ENCODE results near the gene BOD1. TPM values are rescaled to one million over a fixed set of nuclear protein-coding genes. Genes with fewer than 3 reads are reported as not detected.

The BOD1 gene
- polyA plus RNA-seq, 2 of the 4 experiments (the other 2 are of a cell fraction), result 59.1 to 102 TPM

DNA sequence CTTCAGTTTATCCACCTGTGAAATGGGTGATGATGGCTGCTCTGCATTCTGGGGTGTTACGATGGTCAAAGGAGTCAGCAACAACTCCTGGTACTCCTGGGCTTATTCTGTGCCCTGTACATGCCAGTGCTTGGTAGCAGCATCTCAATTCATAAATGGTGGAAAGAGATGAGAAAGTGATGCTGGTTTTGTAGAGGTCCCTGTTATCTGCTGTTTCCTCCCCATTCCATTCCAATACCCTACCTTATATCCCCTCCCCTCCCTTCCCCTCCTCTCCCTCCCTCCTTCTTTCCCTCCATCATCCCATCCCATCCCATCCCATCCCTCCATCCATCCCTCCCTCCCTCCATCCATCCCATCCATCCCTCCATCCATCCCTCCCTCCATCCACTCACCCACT lies 19.1 kb downstream of the BOD1 start:
- Histone ChIP-seq H3K9me3 (peaks cover 23% of the 10 kb centered on the region), H3K4me1 (no peaks in the 10 kb centered on the region), H3K4me3 (no peak overlapping the region), H3K4me2 (no peak overlapping the region), H3K27ac (no peak overlapping the region)
- no peak for TF ChIP-seq RCOR1 (IDR thresholded peaks at IDR 0.05; ENCODE audit: low read depth, low read length)
- WGBS (ENCODE audit: missing lambda C conversion rate), result 95% methylated on average over 1 of the region's 1 CpG
- POLR2A ChIA-PET, result no interaction called here
- FAIRE-seq (no peak), DNase-seq (ENCODE audit: low read depth in 1 of 2, low spot score in 1 of 2) (no peak), ATAC-seq (no peak)
- CTCF ChIA-PET, result interaction anchor here (1.3 to 1.7 kb wide), 2 partner anchors 9 to 303 kb away, joined by 5 read pairs; no protein-coding TSS in a partner anchor

DNA sequence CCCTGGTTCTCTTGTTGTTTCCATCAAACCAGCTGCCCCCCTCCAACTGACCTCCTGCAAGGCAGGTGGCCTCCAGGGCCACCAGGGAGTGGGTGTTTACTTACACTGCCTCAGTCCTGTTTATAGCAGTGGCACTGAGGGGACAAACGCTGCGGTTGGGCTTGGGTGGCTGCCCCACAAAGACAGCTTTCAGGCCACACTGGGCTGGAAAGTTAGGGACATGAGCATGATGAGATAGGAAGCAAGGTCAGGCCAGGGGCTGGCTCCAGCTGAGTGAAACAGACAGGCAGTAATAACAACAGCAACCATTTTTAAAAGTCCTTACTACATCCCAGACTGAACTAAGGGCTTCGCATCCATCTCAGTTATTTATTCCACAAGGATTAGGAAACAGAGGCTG lies 20.6 kb downstream of the BOD1 start:
- 74% methylated on average over 3 of the region's 3 CpGs for WGBS (ENCODE audit: missing lambda C conversion rate)
- DNase-seq (ENCODE audit: low read depth in 1 of 2, low spot score in 1 of 2) (no peak), ATAC-seq (no peak), FAIRE-seq (no peak)
- no peak for TF ChIP-seq POLR2AphosphoS2 (conservative IDR thresholded peaks at IDR 0.05; ENCODE audit: low read length)
- no peak for TF ChIP-seq TP53 (CRISPR knock-in tag; IDR thresholded peaks at IDR 0.05)
- TF ChIP-seq, protein P1, sequence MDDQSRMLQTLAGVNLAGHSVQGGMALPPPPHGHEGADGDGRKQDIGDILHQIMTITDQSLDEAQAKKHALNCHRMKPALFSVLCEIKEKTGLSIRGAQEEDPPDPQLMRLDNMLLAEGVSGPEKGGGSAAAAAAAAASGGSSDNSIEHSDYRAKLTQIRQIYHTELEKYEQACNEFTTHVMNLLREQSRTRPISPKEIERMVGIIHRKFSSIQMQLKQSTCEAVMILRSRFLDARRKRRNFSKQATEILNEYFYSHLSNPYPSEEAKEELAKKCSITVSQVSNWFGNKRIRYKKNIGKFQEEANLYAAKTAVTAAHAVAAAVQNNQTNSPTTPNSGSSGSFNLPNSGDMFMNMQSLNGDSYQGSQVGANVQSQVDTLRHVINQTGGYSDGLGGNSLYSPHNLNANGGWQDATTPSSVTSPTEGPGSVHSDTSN (IDR thresholded peaks at IDR 0.05), result no peak
- no peak for TF ChIP-seq HOXA7 (CRISPR knock-in tag; IDR thresholded peaks at IDR 0.05)
- no peak for TF ChIP-seq ZNF302 (CRISPR knock-in tag; IDR thresholded peaks at IDR 0.05)
- TF ChIP-seq CHD4 (IDR thresholded peaks at IDR 0.05; ENCODE audit: borderline replicate concordance), result no peak
- TF ChIP-seq RFX5 (IDR thresholded peaks at IDR 0.05), result no peak
- Histone ChIP-seq H3K27ac (no peak overlapping the region), H3K9me3 (peaks cover 37% of the 10 kb centered on the region), H3K4me2 (no peak overlapping the region), H3K4me1 (no peaks in the 10 kb centered on the region), H3K4me3 (no peak overlapping the region)
- ChIA-PET CTCF (interaction anchor here (1.3 to 1.7 kb wide), 2 partner anchors 16 to 301 kb away, joined by 3 to 5 read pairs; no protein-coding TSS in a partner anchor), POLR2A (no interaction called here)

DNA sequence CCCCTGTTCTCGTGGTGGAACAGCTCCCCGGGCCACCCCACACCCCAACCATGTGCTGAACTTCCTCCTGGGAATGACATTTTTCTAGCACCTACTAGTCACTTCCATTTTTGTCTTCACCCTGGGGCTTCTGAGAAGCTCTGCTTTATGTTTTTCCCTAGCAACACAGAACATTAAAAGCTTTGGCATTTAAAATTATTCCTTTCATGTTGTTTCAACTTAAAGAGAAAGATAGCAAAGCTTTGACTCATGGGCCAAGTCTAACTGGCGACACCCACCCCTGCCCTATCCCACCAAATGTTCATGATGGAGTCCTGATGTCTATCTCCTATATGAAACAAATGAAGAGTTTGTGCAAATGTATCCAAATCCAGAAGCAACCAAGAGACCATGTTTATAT lies 22.4 kb downstream of the BOD1 start:
- no peak overlapping the region for H3K4me2 ChIP-seq
- peaks cover 53% of the 10 kb centered on the region for H3K9me3 ChIP-seq
- WGBS (ENCODE audit: missing lambda C conversion rate), result 43% methylated on average over 3 of the region's 3 CpGs
- TF ChIP-seq, protein P2, sequence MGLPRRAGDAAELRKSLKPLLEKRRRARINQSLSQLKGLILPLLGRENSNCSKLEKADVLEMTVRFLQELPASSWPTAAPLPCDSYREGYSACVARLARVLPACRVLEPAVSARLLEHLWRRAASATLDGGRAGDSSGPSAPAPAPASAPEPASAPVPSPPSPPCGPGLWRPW (IDR thresholded peaks at IDR 0.05), result no peak
- TF ChIP-seq HOXB13 (CRISPR knock-in tag; IDR thresholded peaks at IDR 0.05; ENCODE audit: low read depth) (no peak), JUNB (IDR thresholded peaks at IDR 0.05) (no peak), KDM1A (IDR thresholded peaks at IDR 0.05; ENCODE audit: low read depth) (no peak), NFE2L2 (conservative IDR thresholded peaks at IDR 0.05; ENCODE audit: low read length) (no peak), NR3C1 (IDR thresholded peaks at IDR 0.05) (no peak), RFX5 (IDR thresholded peaks at IDR 0.05) (no peak), NPAS2 (CRISPR knock-in tag; IDR thresholded peaks at IDR 0.05; ENCODE audit: borderline replicate concordance) (no peak), ZSCAN20 (CRISPR knock-in tag; IDR thresholded peaks at IDR 0.05) (no peak), GATA3 (IDR thresholded peaks at IDR 0.05; ENCODE audit: borderline replicate concordance) (no peak)
- TF ChIP-seq, protein P3, sequence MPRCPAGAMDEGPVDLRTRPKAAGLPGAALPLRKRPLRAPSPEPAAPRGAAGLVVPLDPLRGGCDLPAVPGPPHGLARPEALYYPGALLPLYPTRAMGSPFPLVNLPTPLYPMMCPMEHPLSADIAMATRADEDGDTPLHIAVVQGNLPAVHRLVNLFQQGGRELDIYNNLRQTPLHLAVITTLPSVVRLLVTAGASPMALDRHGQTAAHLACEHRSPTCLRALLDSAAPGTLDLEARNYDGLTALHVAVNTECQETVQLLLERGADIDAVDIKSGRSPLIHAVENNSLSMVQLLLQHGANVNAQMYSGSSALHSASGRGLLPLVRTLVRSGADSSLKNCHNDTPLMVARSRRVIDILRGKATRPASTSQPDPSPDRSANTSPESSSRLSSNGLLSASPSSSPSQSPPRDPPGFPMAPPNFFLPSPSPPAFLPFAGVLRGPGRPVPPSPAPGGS (IDR thresholded peaks at IDR 0.05), result no peak
- TF ChIP-seq, protein P4, sequence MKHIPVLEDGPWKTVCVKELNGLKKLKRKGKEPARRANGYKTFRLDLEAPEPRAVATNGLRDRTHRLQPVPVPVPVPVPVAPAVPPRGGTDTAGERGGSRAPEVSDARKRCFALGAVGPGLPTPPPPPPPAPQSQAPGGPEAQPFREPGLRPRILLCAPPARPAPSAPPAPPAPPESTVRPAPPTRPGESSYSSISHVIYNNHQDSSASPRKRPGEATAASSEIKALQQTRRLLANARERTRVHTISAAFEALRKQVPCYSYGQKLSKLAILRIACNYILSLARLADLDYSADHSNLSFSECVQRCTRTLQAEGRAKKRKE (CRISPR knock-in tag; IDR thresholded peaks at IDR 0.05; ENCODE audit: low read depth), result no peak
- TF ChIP-seq, protein P1 (IDR thresholded peaks at IDR 0.05), result no peak
- TF ChIP-seq, protein P5, sequence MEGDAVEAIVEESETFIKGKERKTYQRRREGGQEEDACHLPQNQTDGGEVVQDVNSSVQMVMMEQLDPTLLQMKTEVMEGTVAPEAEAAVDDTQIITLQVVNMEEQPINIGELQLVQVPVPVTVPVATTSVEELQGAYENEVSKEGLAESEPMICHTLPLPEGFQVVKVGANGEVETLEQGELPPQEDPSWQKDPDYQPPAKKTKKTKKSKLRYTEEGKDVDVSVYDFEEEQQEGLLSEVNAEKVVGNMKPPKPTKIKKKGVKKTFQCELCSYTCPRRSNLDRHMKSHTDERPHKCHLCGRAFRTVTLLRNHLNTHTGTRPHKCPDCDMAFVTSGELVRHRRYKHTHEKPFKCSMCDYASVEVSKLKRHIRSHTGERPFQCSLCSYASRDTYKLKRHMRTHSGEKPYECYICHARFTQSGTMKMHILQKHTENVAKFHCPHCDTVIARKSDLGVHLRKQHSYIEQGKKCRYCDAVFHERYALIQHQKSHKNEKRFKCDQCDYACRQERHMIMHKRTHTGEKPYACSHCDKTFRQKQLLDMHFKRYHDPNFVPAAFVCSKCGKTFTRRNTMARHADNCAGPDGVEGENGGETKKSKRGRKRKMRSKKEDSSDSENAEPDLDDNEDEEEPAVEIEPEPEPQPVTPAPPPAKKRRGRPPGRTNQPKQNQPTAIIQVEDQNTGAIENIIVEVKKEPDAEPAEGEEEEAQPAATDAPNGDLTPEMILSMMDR (IDR thresholded peaks at IDR 0.05), result no peak
- TF ChIP-seq, protein P6, sequence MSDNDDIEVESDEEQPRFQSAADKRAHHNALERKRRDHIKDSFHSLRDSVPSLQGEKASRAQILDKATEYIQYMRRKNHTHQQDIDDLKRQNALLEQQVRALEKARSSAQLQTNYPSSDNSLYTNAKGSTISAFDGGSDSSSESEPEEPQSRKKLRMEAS (IDR thresholded peaks at IDR 0.05), result no peak
- ChIA-PET POLR2A (no interaction called here), CTCF (interaction anchor here (1.0 to 1.2 kb wide), 4 partner anchors 20 to 426 kb away, joined by 3 read pairs; no protein-coding TSS in a partner anchor)
- no peaks in the 10 kb centered on the region for H3K4me1 ChIP-seq
- DNase-seq (ENCODE audit: low read depth in 1 of 2, low spot score in 1 of 2) (no peak), ATAC-seq (no peak), FAIRE-seq (no peak)
- no peak overlapping the region for H3K4me3 ChIP-seq
- H3K27ac ChIP-seq, result no peak overlapping the region

Data from A549 (cell line).